Loucy (cell line): Measurements from ENCODE around the gene ACVR1.

ENCODE experiments used
- CTCF ChIP-seq: fragments of 200-600 bp; sonication (generic); conservative IDR thresholded peaks from 2 replicates; pipeline ENCODE4 v1.5.1; 2014; ENCODE audit warnings: mild to moderate bottlenecking, antibody characterized with exemption, low read length
- EZH2phosphoT487 ChIP-seq: fragments of 200-600 bp; IDR thresholded peaks from 2 replicates; pipeline ENCODE4 v1.6.1; 2018; ENCODE audit warnings: antibody characterized with exemption, mild to moderate bottlenecking, moderate library complexity, borderline replicate concordance

GRCh38 chr2:157919181-157919580 lies 43.1 kb upstream of the ACVR1 start:
- no peak for TF ChIP-seq CTCF
- no peak for TF ChIP-seq EZH2phosphoT487
